Stimulated activated CD8-positive, alpha-beta memory T cell treated with anti-CD3 and anti-CD28 coated beads, Interleukin-2, amount 100 ng/mL, for 48 hours (primary cell): ENCODE measurements around the gene MRRF.

ENCODE experiments used
- DNase-seq, 2 donors: peaks; one replicate each; pipeline ENCODE4 v3.0.0-alpha.2; 2020; ENCODE audit warnings: low read depth in 2 of 2

Gene MRRF

DNA sequence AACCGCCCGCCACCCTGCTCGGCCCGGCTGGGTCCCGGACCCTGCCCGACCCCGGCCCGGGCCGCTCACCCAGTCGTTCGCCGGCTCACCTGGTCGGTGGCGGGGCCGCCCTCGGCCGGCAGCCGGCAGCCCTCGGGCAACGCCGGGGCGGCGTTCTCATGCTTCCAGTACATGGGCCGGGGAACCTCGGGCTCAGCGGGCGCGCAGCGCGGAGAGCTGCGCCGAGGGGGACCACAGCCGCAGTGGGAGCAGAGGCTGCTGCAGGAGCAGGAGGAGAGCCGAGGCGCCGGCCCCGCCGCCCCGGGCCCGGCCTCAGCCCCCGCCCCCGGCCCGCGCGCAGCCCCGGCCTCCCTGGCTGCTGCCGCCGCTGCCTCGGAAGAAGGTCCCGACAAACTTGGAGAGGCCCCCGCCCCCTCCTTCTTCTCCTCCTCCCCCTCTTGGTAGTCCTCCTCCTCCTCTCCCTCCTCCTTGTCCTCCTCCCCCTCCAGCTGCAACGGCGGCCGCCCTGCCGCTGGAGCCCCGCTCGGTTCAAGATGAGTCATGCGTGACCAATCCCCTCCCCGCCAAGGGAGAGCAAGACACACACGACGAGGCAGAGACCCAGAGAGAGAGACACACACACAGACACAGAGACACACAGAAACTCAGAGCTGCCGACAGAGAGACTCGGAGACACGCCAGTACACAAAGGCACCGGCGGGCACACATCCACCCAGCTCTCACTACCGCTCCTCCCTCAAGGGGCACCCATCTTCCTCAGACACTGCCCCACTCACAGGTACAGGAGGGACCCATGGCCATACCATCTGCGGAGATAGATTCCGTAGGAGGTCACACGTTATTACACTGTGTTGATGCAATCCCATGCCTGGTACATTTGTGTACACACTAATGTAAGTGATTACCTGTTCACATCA lies 35.9 kb upstream of the MRRF start, which contains the start of gene LHX6:
LHX6 (minus strand) TSS at position 390 of the 917 bp plus-strand sequence; CDS start at position 173, 217 bp downstream.
- no peak for DNase-seq

DNA sequence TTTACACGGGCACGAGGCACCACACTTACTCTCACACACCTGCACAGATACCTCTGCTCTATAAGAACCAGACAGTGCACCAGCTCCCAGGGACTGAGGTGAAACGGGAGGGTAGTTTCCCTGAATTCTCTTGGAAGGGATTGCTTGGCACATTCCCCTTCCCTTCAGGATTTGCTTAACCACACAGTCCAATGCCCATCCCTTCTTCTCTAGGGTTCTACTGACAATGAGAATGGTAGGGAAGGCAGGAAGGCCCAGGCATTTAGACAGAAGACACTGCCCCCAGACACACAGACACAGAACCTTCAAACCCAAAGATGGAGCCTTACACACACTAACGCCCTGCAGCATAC lies 35.2 kb upstream of the MRRF start:
- no peak for DNase-seq

DNA sequence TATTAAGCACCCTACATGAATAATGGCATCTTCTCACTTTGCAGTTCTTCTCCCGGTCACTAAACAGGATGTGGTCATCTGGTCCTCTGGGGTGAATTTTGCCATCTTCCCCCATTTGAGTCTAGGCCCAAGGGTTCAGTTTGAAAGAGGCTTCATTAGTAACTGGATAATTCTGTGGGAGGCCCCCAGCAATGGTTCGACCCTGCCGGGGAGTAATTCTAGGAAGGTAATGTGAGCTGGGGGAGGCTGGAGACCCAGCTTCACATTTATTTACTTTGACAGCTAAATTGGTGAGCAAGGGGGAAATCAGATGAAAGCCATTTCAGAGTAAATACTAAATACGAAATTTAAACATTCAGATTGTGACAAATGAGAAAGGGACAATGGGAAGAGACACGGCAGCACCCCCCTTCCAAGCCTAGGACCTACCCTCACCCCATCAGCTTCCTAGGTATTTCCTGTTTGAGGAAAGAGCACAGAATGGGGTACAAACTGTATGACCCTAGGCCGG lies 31.8 kb upstream of the MRRF start:
- DNase-seq: no peak

DNA sequence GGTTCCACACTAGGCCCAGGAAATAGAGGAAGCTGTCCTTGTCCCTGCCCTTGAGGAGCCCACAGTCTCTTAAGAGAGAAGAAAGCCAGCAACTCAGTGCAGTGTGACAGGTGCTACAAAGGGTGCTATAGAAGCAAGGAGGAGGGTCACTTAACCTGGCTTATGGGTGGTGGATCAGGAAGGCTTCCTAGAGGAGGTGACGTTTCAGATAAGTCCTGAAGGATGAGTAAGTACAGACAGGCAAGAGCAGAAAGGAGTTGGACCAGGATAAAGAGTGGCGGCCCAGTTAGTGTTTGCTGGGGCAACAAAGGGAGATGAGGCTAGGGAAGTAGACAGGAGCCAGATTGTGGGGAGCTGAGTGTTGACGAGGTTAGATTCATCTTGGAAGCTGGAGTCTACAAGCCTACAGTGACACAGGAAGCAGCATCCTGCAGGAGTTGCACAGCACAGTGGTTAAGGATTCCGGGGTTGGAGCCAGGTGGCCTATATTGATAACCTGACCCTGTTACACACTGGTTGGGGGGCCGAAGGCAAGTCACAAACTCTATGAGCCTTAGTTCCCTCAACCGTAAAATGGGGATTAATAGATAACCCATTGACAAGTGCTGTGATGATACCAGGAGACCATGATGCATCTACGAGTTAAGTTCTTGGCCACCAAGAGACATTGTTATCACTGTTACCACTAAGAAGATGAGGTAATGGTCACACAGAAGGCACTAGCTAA lies 30.5 kb upstream of the MRRF start:
- no peak for DNase-seq

DNA sequence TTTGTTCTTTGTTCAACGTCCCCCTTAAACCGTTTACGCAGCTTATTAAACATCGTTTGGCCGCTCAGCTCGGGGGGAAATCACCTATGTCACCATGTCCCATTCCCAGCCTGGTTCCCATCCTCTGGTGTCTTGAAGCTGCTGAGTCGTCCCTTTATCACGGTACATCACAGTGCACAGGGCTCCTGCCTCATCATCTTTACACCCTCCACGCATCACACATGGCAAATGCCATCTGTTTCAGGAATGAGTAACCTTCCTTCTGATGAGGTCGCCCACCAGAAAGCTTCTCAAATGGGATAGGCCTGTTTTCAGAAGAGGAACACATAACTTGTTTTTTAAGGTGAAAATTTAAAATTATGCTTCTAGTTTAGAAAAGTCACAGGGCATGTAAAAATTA lies 28.0 kb upstream of the MRRF start:
- DNase-seq: no peak

DNA sequence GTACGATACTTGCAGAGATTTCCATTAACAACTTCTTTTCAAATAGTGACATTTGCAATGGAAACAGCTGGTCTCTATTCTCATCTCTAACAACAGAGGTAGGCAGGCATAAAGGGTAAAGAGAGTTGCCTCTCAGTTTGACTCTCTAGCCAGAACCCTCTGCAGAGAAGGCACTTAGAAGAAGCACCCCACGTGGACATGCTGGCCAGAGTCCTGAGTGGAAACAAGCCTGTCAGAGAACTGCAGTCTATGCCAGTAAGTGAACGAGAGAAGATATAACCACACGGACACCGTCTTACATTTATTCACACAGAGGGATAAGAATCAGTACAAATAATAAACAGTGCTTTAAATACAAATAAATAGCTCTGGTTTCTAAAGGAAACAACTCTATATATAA lies 25.0 kb upstream of the MRRF start:
- no peak for DNase-seq

DNA sequence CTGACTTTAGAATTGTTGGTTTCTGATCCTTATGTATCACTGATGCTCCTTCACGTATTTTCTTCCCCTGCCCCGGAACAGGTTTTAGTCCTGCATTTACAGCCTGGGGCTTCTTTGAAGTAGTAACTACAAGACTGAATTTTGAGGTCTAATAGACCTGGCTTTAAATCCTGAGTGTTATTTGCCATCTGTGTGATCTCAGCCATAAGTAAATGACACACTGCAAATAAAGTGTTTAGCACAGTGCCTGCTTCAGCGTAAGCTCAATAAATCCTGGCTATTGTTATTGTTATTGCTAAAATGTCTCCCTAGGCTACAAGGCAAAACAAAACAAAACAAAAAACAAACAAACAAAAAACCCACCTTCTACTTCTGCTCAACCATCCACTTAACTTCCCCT lies 20.3 kb upstream of the MRRF start:
- DNase-seq: no peak

DNA sequence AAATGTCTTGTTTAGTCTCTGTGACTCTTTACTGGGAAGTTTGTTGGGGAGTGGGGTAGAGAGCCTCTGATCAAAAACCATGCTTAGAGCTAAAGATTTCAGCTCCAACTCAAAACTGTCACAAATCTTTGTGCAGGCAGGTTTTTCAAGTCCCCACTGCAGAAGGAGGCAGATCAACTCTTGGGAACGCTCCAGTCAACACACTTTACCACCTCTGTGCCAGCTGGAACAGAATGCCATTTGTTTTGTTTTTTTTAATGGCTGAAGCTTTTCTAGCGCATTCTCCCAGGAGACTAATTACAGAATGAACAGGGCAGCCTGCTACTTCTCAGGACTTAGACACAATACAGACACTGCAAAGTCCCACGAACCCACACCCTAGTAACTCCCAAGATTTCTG lies 18.0 kb upstream of the MRRF start:
- no peak for DNase-seq

DNA sequence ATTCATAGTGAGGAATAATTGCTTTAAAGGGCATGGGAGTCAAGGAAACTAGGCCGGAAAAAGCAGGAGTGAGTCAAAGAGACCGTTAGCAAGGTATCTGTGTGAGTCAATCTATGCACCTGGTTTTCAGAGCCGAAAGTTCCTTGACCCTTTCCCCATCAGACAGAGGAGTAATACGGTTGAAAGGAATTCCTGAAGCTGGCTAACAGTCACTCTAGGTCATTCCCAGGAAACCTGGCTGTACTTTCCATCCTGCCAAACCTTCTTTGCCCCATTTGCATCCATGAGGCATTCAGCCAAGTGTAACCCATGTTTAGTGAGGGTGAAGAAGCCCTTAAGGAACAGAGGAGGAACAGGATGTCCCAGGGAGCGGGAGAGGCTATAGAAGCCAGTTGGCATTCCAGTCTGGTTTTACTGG lies 16.2 kb upstream of the MRRF start:
- no peak for DNase-seq

DNA sequence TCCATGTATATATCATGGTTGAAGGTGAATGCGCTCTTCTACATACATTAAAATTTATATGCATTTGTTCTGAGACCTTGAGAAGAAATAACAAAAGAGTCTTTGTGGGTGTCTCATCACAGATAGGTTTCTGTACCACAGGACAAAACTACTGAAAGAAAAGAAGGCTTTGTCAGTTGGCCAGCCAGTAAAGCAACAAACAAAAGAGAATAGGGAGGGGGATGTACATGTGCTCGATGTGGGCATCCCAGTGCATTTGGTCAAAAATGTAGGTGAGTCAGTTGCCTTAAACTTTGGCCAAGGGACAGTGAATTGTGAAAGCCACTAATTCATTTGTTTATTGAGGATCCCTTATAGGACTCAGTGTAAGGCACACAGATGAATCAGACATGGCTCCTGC lies 13.3 kb upstream of the MRRF start:
- no peak for DNase-seq

DNA sequence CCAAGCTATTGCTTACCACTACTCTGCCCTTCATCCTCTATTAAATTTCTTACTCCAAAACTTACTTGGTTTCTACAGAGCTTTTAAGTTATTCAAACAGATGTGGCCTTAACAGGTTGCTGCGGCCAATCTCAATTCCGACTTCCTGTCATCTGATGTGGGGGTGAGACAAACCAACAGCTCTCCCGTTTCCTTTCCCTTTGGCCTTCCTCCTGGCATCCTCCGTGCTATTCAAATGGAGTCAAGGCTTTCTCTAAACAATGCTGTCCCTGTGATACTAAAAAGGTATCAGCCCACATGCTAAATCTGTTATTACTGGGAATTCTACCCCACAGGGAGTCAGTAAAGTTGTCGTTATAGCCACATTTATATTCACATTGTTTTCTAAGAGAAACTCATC lies 11.9 kb upstream of the MRRF start:
- DNase-seq: no peak

DNA sequence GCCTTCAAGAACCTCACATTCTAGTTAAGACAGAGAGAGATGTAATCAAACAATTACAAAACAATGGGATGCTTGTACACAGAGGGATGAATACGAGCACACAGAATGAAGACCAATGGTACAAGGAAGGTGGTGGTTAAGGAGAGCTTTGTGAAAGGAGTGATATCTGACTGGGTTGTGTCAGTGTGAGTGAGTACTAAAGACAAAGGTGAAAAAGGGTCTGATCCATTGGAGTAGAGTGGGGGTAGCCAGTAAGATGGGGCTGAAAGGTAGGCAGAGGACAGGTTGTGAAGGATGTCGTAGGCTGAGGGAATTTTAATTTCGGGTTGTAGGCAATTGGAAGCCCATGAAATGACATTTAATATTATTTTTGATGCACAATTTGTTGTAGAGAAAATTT lies 9.9 kb upstream of the MRRF start:
- no peak for DNase-seq

DNA sequence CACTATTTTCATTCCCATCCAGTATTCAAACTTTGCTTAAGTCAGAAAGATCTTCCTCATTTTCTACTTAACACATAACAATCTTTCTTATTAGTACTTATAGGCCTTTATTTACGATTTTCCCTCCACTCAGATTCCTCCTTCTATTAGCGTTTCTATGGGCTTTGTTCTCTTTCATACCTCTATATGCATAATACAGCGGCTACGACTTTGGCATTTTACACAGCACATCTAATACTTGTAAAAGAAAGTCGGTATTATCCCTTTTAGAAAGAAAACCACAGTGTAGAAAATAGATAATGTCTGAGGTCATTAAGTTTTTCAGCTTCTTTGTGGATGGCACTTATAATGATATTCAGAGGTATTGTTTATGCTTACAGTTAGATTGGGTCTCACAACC lies 8.5 kb upstream of the MRRF start:
- no peak for DNase-seq

DNA sequence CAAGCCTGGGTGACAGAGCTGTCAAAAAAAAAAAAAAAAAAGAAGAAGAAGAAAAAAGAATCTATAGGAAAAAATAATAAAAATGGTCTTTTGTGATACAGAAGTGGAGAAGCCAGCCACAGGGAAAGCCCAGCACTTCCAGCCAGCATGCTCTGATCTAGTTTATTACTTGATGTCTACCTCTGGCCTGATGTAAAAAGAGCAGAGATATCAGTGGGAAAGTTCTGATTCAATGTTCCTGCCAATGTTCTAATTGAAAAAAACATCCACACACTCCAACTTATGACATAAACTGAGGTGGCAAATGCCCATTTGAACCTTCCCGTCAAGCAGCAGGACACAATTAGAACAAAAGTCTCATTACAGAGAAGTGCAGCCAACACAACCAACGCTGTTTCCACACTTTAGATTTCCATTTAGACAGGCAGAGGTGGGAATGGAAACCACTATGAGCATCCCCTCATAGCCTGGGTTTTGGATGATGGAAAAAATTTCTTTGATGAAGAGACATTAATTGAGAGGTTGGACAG lies 5.7 kb upstream of the MRRF start:
- no peak for DNase-seq

DNA sequence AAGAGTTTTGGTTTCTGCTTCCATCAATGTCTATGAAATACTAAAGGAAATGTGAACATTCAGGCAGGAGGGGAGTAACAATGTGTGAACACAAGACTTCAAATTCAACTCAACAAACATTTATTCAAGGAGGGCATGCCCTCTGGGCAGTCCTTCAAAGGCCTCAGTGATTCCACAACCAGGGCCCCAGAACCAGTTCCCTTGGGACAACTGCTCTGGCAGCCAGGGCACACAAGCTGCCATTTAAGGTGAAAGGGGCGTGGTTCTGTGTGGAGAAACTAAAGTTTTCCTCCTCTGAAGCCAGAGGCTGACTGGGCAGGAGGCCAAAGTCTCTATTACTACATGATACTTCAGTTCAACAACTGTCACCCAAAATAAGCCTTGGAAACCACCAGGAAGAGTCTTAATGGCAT lies 3.2 kb upstream of the MRRF start:
- no peak for DNase-seq

DNA sequence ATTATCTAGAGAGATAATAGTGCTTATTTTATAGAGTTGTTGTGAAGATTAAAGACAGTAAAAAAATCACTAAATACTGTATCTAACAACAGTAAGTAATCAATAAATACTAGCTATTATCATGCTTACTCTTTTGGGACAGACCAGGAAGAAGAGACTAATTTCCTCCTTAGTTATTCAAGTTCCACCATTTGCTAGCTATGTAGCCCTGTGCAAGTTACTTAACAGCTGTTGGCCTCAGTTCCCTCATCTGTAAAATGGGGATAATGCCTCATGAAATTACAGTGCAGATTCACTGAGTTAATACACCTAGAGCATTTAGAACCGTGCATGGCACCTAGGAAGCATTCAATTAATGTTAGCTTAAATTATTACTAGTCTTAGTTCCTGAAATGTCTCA lies 2.6 kb upstream of the MRRF start:
- DNase-seq: no peak

DNA sequence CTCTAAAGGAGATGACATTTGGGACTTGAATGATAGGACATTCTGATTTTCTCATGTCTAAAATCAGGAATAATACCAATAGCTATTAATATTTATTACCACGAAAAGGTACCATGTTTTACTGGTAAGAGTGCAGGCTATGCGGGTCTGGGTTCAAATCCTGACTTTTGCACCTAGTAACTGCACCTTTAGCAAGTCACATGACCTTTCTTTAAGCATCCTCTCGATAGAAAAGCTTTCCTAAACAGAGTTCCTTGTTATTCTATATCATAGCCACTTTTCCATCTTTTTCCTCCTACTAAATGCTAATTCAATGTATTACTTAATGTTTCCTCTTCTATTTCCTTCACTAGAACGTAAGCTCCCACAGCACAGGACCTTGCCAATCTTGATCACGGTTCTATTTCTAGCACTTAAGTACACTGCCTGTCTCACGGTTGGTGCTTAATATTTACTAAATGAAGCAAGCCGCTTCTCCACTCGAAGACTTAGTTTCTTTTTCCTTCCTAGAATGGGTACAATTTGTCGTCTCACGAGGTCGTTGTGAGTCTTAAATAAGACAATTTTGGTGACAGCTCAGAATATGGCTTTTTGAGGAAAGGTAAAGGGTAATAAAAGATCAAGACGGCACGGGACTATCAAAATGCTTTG lies 858 bp upstream of the MRRF start:
- DNase-seq: no peak

DNA sequence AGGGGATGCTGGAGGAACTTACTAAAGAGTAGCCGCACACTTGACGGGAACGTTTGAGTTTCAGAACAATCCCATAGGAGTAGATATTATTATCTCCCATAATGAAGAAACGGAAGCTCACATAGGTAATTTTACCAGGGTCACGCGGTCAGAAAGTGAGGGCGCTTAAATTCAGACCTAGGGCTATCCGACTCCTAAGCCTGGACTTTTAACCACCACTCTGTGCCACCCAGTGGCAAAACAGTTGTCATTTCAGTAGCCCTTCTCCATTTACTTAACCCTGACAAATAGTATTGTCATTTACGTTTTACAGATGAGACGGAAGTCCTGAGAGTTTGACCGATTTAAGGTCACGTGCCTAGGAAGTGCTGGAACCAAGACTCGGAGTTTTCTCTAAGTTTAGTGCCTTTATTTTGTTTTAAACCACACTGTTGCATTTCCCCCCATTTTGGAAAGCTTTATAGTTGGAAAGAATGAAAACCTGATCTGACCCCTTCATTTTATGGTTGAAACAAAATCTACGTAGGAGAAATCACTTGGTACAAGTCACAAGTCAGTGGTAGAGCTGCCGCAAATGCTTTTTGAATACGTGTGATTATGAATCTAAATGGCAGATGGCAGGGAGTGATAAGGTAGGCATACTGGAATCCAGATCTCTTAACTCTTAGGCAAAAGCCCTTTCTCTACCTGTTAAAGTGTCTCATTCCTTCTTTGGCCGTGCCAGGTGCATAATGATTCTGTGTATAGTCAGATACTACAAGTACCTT lies 650 bp downstream of the MRRF start:
- no peak for DNase-seq

DNA sequence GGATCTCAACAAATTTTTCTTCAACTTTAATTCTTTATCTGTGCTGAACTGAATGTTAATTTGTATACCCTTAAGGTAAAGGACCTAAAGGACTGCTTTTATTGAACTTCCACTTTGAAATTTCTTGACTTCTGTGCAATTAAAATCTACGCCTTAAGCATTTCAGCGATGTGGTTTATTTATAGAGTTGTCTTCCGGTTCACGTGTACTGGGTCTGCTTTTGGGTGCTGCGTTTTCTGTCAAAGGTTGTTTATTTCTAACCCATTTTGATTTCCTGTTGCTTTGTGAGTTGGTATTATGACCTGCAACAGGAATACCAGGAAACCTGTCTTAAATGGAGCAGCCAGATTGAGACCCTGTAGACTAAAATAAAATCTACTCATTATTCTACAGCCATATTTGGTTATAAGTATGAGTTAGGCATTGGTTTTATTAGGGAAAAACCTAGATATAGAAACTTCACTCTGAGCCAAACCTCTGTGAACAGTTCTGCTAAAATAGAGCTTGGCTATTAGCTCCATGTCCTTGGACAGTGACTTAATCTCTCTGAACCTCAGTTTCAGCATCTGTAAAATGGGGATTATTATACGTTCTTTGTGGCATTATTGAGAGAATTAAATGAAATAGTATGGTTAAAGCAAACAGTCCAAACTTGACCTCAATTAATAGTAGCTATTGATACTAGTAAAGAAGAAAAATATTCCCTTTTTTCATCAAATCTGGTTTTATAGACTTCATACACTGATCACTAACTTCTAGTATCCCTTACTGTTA lies 3.5 kb downstream of the MRRF start:
- no peak for DNase-seq

DNA sequence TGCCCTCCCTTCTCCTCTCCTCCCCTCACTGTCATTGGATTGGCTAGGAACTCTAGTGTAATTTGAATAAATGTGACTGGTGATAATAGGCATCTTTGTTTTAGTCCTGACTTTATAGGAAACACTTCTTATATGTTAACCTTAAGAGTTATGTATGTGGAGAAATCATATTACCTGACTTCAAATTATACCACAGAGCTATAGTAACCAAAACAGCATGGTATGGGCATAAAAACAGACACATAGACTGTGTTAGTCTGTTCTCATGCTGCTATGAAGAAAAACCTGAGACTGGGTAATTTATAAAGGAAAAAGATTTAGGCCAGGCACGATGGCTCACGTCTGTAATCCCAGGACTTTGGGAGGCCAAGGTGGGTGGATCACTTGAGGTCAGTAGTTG lies 9.4 kb downstream of the MRRF start:
- no peak for DNase-seq

DNA sequence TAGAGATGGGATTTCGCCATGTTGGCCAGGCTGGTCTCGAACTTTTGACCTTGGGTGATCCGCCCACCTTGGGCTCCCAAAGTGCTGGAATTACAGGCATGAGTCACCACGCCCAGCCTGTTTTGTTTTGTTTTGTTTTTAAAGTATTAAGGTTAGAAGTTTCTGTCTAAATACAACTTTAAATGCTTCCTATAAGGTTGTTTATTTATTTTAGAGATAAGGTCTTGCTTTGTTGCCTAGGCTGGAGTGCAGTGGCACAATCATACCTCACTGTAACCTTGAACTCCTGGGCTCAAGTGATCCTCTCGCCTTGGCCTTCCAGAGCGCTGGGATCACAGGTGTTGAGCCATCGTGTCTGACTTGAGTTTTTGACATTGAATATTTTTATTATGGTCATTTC lies 11.4 kb downstream of the MRRF start:
- DNase-seq: no peak
